H1 (cell line): ENCODE results near the gene BAK1. TPM values are rescaled to one million over a fixed set of nuclear protein-coding genes. Genes with fewer than 3 reads are reported as not detected.
"Not testable (repeated sequence)": the region's sequence is repeated elsewhere in the genome, so short reads cannot be mapped to it uniquely, and the experiment has no call there.

Experiments
- CTCF ChIA-PET: fragments of 300-600 bp; sonication (Branson Sonifier 250); formaldehyde crosslinking; loops from one replicate; lab custom pipeline; 2021; ENCODE audit not compliant: partially characterized antibody; lab: Charles Lee
- POLR2A ChIA-PET: fragments of 300-600 bp; sonication (Branson Sonifier 250); formaldehyde crosslinking; loops from one replicate; lab custom pipeline; 2021; ENCODE audit warnings: inconsistent platforms; ENCODE audit not compliant: partially characterized antibody; lab: Charles Lee
- DNase-seq, 2 experiments: peaks; one replicate each; pipeline versions ENCODE4 v3.0.0 to v3.0.0-alpha.2; 2010 to 2022; ENCODE audit warnings: low spot score in 2 of 2, low read depth in 1 of 2, mixed read lengths in 1 of 2
- FAIRE-seq: peaks from 2 replicates; lab custom pipeline; 2011; peaks lifted over from hg19 to GRCh38; lab: Jason Lieb, UNC
- H2AFZ ChIP-seq: 2 replicates; pipeline ENCODE4 v1.8.1; 2012; ENCODE audit warnings: low read length, inconsistent platforms
- H2AK5ac ChIP-seq: 2 replicates; pipeline ENCODE4 v1.6.1; 2013; ENCODE audit warnings: low read depth, low read length
- H2BK120ac ChIP-seq: replicated peaks from 2 replicates; pipeline ENCODE3; 2013; ENCODE audit warnings: low read depth, low read length, inconsistent platforms
- H2BK12ac ChIP-seq: 2 replicates; pipeline ENCODE4 v1.6.1; 2013; ENCODE audit warnings: low read depth, low read length
- H2BK15ac ChIP-seq: 2 replicates; pipeline ENCODE4 v1.6.1; 2013; ENCODE audit warnings: low read length
- H2BK20ac ChIP-seq: 2 replicates; pipeline ENCODE4 v1.6.1; 2013; ENCODE audit warnings: low read length
- H2BK5ac ChIP-seq: 2 replicates; pipeline ENCODE4 v1.6.1; 2013; ENCODE audit warnings: low read depth, low read length
- H3K14ac ChIP-seq: 2 replicates; pipeline ENCODE4 v1.6.1; 2013; ENCODE audit warnings: inconsistent platforms; ENCODE audit not compliant: insufficient read length
- H3K18ac ChIP-seq: 2 replicates; pipeline ENCODE4 v1.6.1; 2013; ENCODE audit warnings: low read length; ENCODE audit errors: extremely low read depth
- H3K23ac ChIP-seq: 2 replicates; pipeline ENCODE4 v1.6.1; 2013; ENCODE audit warnings: inconsistent platforms; ENCODE audit not compliant: insufficient read length
- H3K23me2 ChIP-seq: 2 replicates; pipeline ENCODE4 v1.6.1; 2013; ENCODE audit warnings: low read depth, low read length
- H3K27ac ChIP-seq: 2 replicates; pipeline ENCODE4 v1.6.1; 2011; ENCODE audit warnings: low read depth, low read length, inconsistent platforms
- H3K27me3 ChIP-seq, 4 experiments: replicated peaks in 1 of 4; 1 replicate in 1 of 4; 2 replicates in 3 of 4; pipeline versions ENCODE4 v1.6.1 to v1.8.1; 2011 to 2013; ENCODE audit warnings: low read length in 3 of 4, mild to moderate bottlenecking in 3 of 4, inconsistent platforms in 2 of 4, mixed read lengths in 2 of 4, moderate library complexity in 1 of 4; ENCODE audit not compliant: control insufficient read depth in 3 of 4, insufficient read depth in 3 of 4; ENCODE audit errors: extremely low read depth in 1 of 4
- H3K36me3 ChIP-seq, 4 experiments: 2 replicates each; pipeline versions ENCODE4 v1.6.1 to v1.8.1; 2011 to 2013; ENCODE audit warnings: mild to moderate bottlenecking in 4 of 4, low read length in 3 of 4, moderate library complexity in 2 of 4, control low read depth in 1 of 4, inconsistent platforms in 1 of 4; ENCODE audit not compliant: insufficient read depth in 4 of 4, control insufficient read depth in 2 of 4
- H3K4ac ChIP-seq: replicated peaks from 2 replicates; pipeline ENCODE3; 2013; ENCODE audit warnings: low read length, low read depth, mixed read lengths, inconsistent platforms; ENCODE audit not compliant: insufficient read length
- H3K4me1 ChIP-seq, 4 experiments: replicated peaks in 1 of 4; 1 replicate in 1 of 4; 2 replicates in 3 of 4; pipeline versions ENCODE4 v1.6.1 to v1.8.1; 2011 to 2013; ENCODE audit warnings: low read length in 3 of 4, inconsistent platforms in 2 of 4, mixed read lengths in 1 of 4; ENCODE audit not compliant: insufficient read depth in 4 of 4, control insufficient read depth in 3 of 4
- H3K4me2 ChIP-seq, 2 experiments: 2 replicates each; pipeline versions ENCODE4 v1.6.1 to v1.8.1; 2011 to 2013; ENCODE audit warnings: low read depth in 2 of 2, low read length in 2 of 2, control low read depth in 1 of 2, inconsistent platforms in 1 of 2, mild to moderate bottlenecking in 1 of 2; ENCODE audit not compliant: insufficient read depth in 1 of 2
- H3K4me3 ChIP-seq, 4 experiments: fragments of 200-600, 300-600 bp in 1 of 4; sonication (generic), shearing (Covaris generic), sonication (Bioruptor Twin) in 1 of 4; 2 replicates each; pipeline versions ENCODE4 v1.5.1 to v1.8.1; 2011 to 2016; ENCODE audit warnings: low read length in 4 of 4, low read depth in 3 of 4, control low read depth in 2 of 4, inconsistent platforms in 2 of 4, mild to moderate bottlenecking in 2 of 4, mixed read lengths in 1 of 4, moderate library complexity in 1 of 4; ENCODE audit not compliant: insufficient read depth in 2 of 4; ENCODE audit errors: extremely low read depth in 1 of 4
- H3K56ac ChIP-seq: replicated peaks from 2 replicates; pipeline ENCODE3; 2013; ENCODE audit warnings: low read depth, mild to moderate bottlenecking, mixed read lengths, low read length, inconsistent platforms; ENCODE audit not compliant: insufficient read length
- H3K79me1 ChIP-seq: 2 replicates; pipeline ENCODE4 v1.6.1; 2013; ENCODE audit warnings: low read depth, low read length, control low read depth
- H3K79me2 ChIP-seq, 2 experiments: 2 replicates each; pipeline versions ENCODE4 v1.6.1 to v1.8.1; 2012 to 2013; ENCODE audit warnings: low read length in 2 of 2, mild to moderate bottlenecking in 2 of 2, inconsistent platforms in 1 of 2; ENCODE audit not compliant: insufficient read depth in 2 of 2, control insufficient read depth in 1 of 2
- H3K9ac ChIP-seq, 4 experiments: replicated peaks in 1 of 4; 1 replicate in 1 of 4; 2 replicates in 3 of 4; pipeline versions ENCODE4 v1.6.1 to v1.8.1; 2011 to 2013; ENCODE audit warnings: low read depth in 3 of 4, low read length in 3 of 4, control low read depth in 2 of 4, mild to moderate bottlenecking in 2 of 4, moderate library complexity in 2 of 4, inconsistent platforms in 1 of 4; ENCODE audit errors: extremely low read depth in 1 of 4
- H3K9me3 ChIP-seq, 2 experiments: 2 replicates each; pipeline versions ENCODE4 v1.6.1 to v1.8.1; 2012 to 2013; ENCODE audit warnings: mild to moderate bottlenecking in 2 of 2, moderate library complexity in 2 of 2, control low read depth in 1 of 2, inconsistent platforms in 1 of 2, low read depth in 1 of 2, low read length in 1 of 2, mixed read lengths in 1 of 2; ENCODE audit not compliant: insufficient read depth in 2 of 2
- H4K20me1 ChIP-seq, 2 experiments: replicated peaks in 1 of 2; 2 replicates each; pipeline versions ENCODE3 to v1.8.1; 2011 to 2013; ENCODE audit warnings: inconsistent platforms in 2 of 2, low read length in 2 of 2, mild to moderate bottlenecking in 1 of 2; ENCODE audit not compliant: insufficient read depth in 2 of 2, control insufficient read depth in 1 of 2
- H4K5ac ChIP-seq: 2 replicates; pipeline ENCODE4 v1.6.1; 2013; ENCODE audit warnings: low read length, low read depth, mixed read lengths, inconsistent platforms; ENCODE audit not compliant: insufficient read length
- H4K8ac ChIP-seq: 2 replicates; pipeline ENCODE4 v1.8.0; 2013; ENCODE audit warnings: mild to moderate bottlenecking, moderate library complexity, low read length, inconsistent platforms; ENCODE audit not compliant: insufficient read depth; ENCODE audit errors: extremely low read depth
- H4K91ac ChIP-seq: replicated peaks from 2 replicates; pipeline ENCODE3; 2013; ENCODE audit warnings: low read length, mixed read lengths, inconsistent platforms; ENCODE audit not compliant: insufficient read length
- WGBS, 2 experiments: shearing (Covaris generic) in 1 of 2; methylation state at CpG; one replicate each; pipeline versions ENCODE4 v1.1.6 to v1.1.7; 2013 to 2015; ENCODE audit warnings: low lambda C conversion rate in 2 of 2, mixed read lengths in 2 of 2, inconsistent platforms in 1 of 2, low coverage in 1 of 2, missing lambda C conversion rate in 1 of 2; ENCODE audit not compliant: insufficient replicate concordance in 2 of 2, insufficient coverage in 1 of 2, insufficient read length in 1 of 2; ENCODE audit errors: extremely low coverage in 1 of 2, missing lambda C conversion rate in 1 of 2; 5-methylcytosine and 5-hydroxymethylcytosine counted together
- polyA plus RNA-seq, 7 experiments: library from polyadenylated mRNA; depleted of rRNA in 3 of 7; stranded (reverse) in 5 of 7; unstranded in 2 of 7; fragments of >200 nt in 5 of 7; fragments of 200-250 nt in 2 of 7; gene quantifications; 1 replicate in 5 of 7; 2 replicates in 1 of 7; 4 replicates in 1 of 7; pipeline versions ENCODE4 v1.2.1 to v1.2.3, GENCODE V29; 2011 to 2013; ENCODE audit warnings: missing spikeins in 2 of 7, mixed read lengths in 2 of 7
- total RNA-seq: library from RNA; stranded (reverse); fragmentation: NEBNext Ultra II Directional; extraction: Animal tissue kit (Norgen Biotek cat#: 25700); gene quantifications from 2 replicates; pipeline ENCODE4 v1.2.1, GENCODE V29; 2021

The BAK1 gene
- total and polyA plus RNA-seq, 2 of the 8 experiments (the other 6 are each of a cell fraction or from before 2014, with no cell fraction given): 43.3 to 43.4 TPM

DNA sequence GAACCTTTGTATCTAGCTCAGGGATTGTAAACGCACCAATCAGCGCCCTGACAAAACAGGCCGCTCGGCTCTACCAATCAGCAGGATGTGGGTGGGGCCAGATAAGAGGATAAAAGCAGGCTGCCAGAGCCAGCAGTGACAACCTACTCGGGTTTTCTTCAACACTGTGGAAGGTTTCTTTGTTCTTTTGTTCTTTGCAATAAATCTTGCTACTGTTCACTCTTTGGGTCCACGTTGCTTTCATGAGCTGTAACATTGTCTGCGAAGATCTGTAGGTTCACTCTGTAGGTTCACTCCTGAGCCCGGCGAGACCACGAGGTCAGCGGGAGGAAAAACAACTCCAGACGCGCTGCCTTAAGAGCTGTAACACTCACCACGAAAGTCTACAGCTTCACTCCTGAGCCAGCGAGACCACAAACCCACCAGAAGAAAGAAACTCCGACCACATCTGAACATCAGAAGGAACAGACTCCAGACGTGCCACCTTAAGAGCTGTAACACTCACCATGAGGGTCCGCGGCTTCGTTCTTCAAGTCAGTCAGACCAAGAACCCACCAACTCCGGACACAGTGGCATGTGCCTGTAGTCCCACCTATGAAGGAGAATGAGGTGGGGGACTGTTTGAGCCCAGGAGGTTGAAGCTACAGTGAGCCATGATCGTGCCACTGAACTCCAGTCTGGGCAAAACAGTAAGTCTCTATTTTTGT is 46.8 kb downstream of the BAK1 start:
- H2BK120ac ChIP-seq, H2AK5ac ChIP-seq, H2BK5ac ChIP-seq, H3K36me3 ChIP-seq, FAIRE-seq, H4K5ac ChIP-seq, H3K79me2 ChIP-seq, H3K18ac ChIP-seq, H3K4me1 ChIP-seq, H3K27me3 ChIP-seq, H2BK15ac ChIP-seq, H3K23me2 ChIP-seq, H2BK12ac ChIP-seq, H3K79me1 ChIP-seq, H3K9me3 ChIP-seq, H2AFZ ChIP-seq, H3K23ac ChIP-seq, H3K27ac ChIP-seq, H4K20me1 ChIP-seq, H3K9ac ChIP-seq, H3K4me3 ChIP-seq, DNase-seq, H3K4ac ChIP-seq, H3K56ac ChIP-seq, H2BK20ac ChIP-seq, H3K14ac ChIP-seq, H4K8ac ChIP-seq, H3K4me2 ChIP-seq, H4K91ac ChIP-seq: not testable (repeated sequence)
- ChIA-PET CTCF (interaction anchor here (0.7 to 1.3 kb wide), 4 partner anchors 21 to 70 kb away, joined by 3 to 6 read pairs (median 3); no protein-coding TSS in a partner anchor), POLR2A (interaction anchor here (0.7 to 1.1 kb wide), 2 partner anchors 32 to 133 kb away, joined by 3 read pairs; no protein-coding TSS in a partner anchor)
- 91% methylated on average over 22 of the region's 22 CpGs; no CpG with 5 or more reads in 1 of the 2 experiments for WGBS, 2 experiments
